ENCODE measurements around the gene LYVE1.

Gene LYVE1

GRCh38 chr11:10518123-10518522 is 50.3 kb downstream of the LYVE1 start:
- no peak for DNase-seq

GRCh38 chr11:10515418-10515817 is 53.0 kb downstream of the LYVE1 start:
- no peaks in the 10 kb centered on the region for H3K4me1 ChIP-seq (ENCODE audit: control insufficient read depth, low read depth, low read length)
- no CpG with 5 or more reads among the region's 3 CpGs for WGBS (ENCODE audit: extremely low coverage, insufficient coverage, low lambda C conversion rate)
- no peak overlapping the region for H3K23ac ChIP-seq (ENCODE audit: low read length)
- H3K56ac ChIP-seq (ENCODE audit: low read length), result no peak overlapping the region
- no peak overlapping the region for H3K18ac ChIP-seq (ENCODE audit: low read length)
- no peak overlapping the region for H3K4me2 ChIP-seq (ENCODE audit: low read length)
- H4K5ac ChIP-seq (ENCODE audit: low read length), result no peak overlapping the region
- H3K4me3 ChIP-seq (ENCODE audit: low read length), result no peak overlapping the region
- H3K27me3 ChIP-seq (ENCODE audit: insufficient read depth, low read length, poor library complexity), result no peaks in the 10 kb centered on the region
- no peak overlapping the region for H3K27ac ChIP-seq (ENCODE audit: low read depth, low read length)
- H3K4ac ChIP-seq (ENCODE audit: low read depth, low read length), result no peak overlapping the region
- DNase-seq, result no peak
- H3K79me1 ChIP-seq (ENCODE audit: low read length), result no peaks in the 10 kb centered on the region
- H3K36me3 ChIP-seq (ENCODE audit: control insufficient read depth, insufficient read depth, low read length), result no peaks in the 10 kb centered on the region
- no peak overlapping the region for H4K8ac ChIP-seq (ENCODE audit: low read depth, low read length)
- no peaks in the 10 kb centered on the region for H3K79me2 ChIP-seq (ENCODE audit: control insufficient read depth, insufficient read depth, low read length)
- H2AK5ac ChIP-seq (ENCODE audit: low read length), result no peak overlapping the region
- H2BK15ac ChIP-seq (replicated peaks; ENCODE audit: low read depth), result no peak overlapping the region
- H2BK120ac ChIP-seq (ENCODE audit: low read depth, low read length), result no peak overlapping the region
- no peak overlapping the region for H2BK5ac ChIP-seq (ENCODE audit: low read length)
- no peak overlapping the region for H3K9ac ChIP-seq (ENCODE audit: low read length)

More at GRCh38 chr11:10518123-10518522, 50.3 kb downstream of the LYVE1 start:
- Histone ChIP-seq H3K27me3 (ENCODE audit: insufficient read depth, low read length, poor library complexity) (no peaks in the 10 kb centered on the region), H3K27ac (ENCODE audit: low read depth, low read length) (no peak overlapping the region), H3K4me1 (ENCODE audit: control insufficient read depth, low read depth, low read length) (no peaks in the 10 kb centered on the region), H2AK5ac (ENCODE audit: low read length) (no peak overlapping the region), H3K4me3 (ENCODE audit: low read length) (no peak overlapping the region), H2BK15ac (replicated peaks; ENCODE audit: low read depth) (no peak overlapping the region), H3K18ac (ENCODE audit: low read length) (no peak overlapping the region), H4K8ac (ENCODE audit: low read depth, low read length) (no peak overlapping the region), H3K23ac (ENCODE audit: low read length) (no peak overlapping the region), H3K79me1 (ENCODE audit: low read length) (no peaks in the 10 kb centered on the region), H3K4me2 (ENCODE audit: low read length) (no peak overlapping the region), H3K36me3 (ENCODE audit: control insufficient read depth, insufficient read depth, low read length) (no peaks in the 10 kb centered on the region), H3K56ac (ENCODE audit: low read length) (no peak overlapping the region), H4K5ac (ENCODE audit: low read length) (no peak overlapping the region), H3K79me2 (ENCODE audit: control insufficient read depth, insufficient read depth, low read length) (no peaks in the 10 kb centered on the region), H3K4ac (ENCODE audit: low read depth, low read length) (no peak overlapping the region), H3K9ac (ENCODE audit: low read length) (no peak overlapping the region), H2BK5ac (ENCODE audit: low read length) (no peak overlapping the region), H2BK120ac (ENCODE audit: low read depth, low read length) (no peak overlapping the region)

DNA sequence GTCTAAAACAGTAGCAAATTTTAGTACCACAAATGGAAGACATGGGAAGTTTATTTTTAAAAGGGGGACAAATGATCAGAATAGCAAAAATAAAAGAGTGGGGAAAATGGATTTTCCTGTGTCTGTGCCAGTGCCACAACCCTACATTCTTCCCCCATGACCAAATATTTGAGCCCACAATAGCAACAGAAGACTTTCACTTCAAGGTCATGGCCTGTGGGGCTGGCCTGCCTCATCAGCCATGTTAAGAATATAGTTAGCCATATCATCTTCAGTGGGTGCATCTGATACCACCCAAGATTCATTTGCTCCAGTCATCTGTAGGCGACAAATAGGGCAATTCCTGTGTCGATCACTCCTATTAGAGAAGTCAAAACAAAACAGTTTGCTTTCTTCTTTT is 53.8 kb downstream of the LYVE1 start:
- Histone ChIP-seq H3K27ac (ENCODE audit: low read depth, low read length) (no peak overlapping the region), H3K36me3 (ENCODE audit: control insufficient read depth, insufficient read depth, low read length) (no peaks in the 10 kb centered on the region), H3K4me1 (ENCODE audit: control insufficient read depth, low read depth, low read length) (no peaks in the 10 kb centered on the region), H3K79me1 (ENCODE audit: low read length) (no peaks in the 10 kb centered on the region), H3K9ac (ENCODE audit: low read length) (no peak overlapping the region), H3K4ac (ENCODE audit: low read depth, low read length) (no peak overlapping the region), H3K23ac (ENCODE audit: low read length) (no peak overlapping the region), H3K79me2 (ENCODE audit: control insufficient read depth, insufficient read depth, low read length) (no peaks in the 10 kb centered on the region), H2BK15ac (replicated peaks; ENCODE audit: low read depth) (no peak overlapping the region), H3K4me3 (ENCODE audit: low read length) (no peak overlapping the region), H3K18ac (ENCODE audit: low read length) (no peak overlapping the region), H3K56ac (ENCODE audit: low read length) (no peak overlapping the region), H2BK5ac (ENCODE audit: low read length) (no peak overlapping the region), H3K27me3 (ENCODE audit: insufficient read depth, low read length, poor library complexity) (no peaks in the 10 kb centered on the region), H4K8ac (ENCODE audit: low read depth, low read length) (no peak overlapping the region), H2BK120ac (ENCODE audit: low read depth, low read length) (no peak overlapping the region), H3K4me2 (ENCODE audit: low read length) (no peak overlapping the region), H2AK5ac (ENCODE audit: low read length) (no peak overlapping the region), H4K5ac (ENCODE audit: low read length) (no peak overlapping the region)
- WGBS (ENCODE audit: extremely low coverage, insufficient coverage, low lambda C conversion rate), result no CpG with 5 or more reads among the region's 2 CpGs
- DNase-seq, result no peak

DNA sequence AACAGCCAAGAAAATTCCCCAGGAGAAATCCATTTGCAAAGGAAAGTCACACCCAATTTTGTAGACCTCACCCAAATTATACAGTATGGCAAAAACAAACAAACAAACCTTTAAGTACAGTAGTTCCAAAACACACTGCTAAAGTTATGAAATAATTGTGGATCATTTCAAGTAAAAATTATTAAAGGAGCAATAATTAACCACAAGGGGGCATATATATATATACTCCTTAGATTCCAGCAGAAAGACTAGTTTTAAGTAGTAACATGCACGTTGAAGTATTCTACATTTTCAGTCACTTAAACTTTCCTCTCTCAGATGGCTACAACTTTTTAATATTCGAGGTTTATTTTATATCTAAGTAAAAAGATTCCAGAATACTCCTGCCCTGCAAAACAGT is 54.3 kb downstream of the LYVE1 start:
- H3K79me2 ChIP-seq (ENCODE audit: control insufficient read depth, insufficient read depth, low read length), result no peaks in the 10 kb centered on the region
- H3K4ac ChIP-seq (ENCODE audit: low read depth, low read length), result no peak overlapping the region
- no peak overlapping the region for H3K27ac ChIP-seq (ENCODE audit: low read depth, low read length)
- WGBS (ENCODE audit: extremely low coverage, insufficient coverage, low lambda C conversion rate), result no CpG with 5 or more reads among the region's 2 CpGs
- H4K5ac ChIP-seq (ENCODE audit: low read length), result no peak overlapping the region
- H3K9ac ChIP-seq (ENCODE audit: low read length), result no peak overlapping the region
- no peaks in the 10 kb centered on the region for H3K79me1 ChIP-seq (ENCODE audit: low read length)
- no peak overlapping the region for H3K4me3 ChIP-seq (ENCODE audit: low read length)
- no peak overlapping the region for H3K4me2 ChIP-seq (ENCODE audit: low read length)
- DNase-seq, result no peak
- H3K4me1 ChIP-seq (ENCODE audit: control insufficient read depth, low read depth, low read length), result no peaks in the 10 kb centered on the region
- H4K8ac ChIP-seq (ENCODE audit: low read depth, low read length), result no peak overlapping the region
- H2BK120ac ChIP-seq (ENCODE audit: low read depth, low read length), result no peak overlapping the region
- H3K36me3 ChIP-seq (ENCODE audit: control insufficient read depth, insufficient read depth, low read length), result no peaks in the 10 kb centered on the region
- no peak overlapping the region for H3K56ac ChIP-seq (ENCODE audit: low read length)
- H3K27me3 ChIP-seq (ENCODE audit: insufficient read depth, low read length, poor library complexity), result no peaks in the 10 kb centered on the region
- H3K23ac ChIP-seq (ENCODE audit: low read length), result no peak overlapping the region
- H2BK5ac ChIP-seq (ENCODE audit: low read length), result no peak overlapping the region
- H2AK5ac ChIP-seq (ENCODE audit: low read length), result no peak overlapping the region
- no peak overlapping the region for H3K18ac ChIP-seq (ENCODE audit: low read length)
- no peak overlapping the region for H2BK15ac ChIP-seq (replicated peaks; ENCODE audit: low read depth)

- Histone ChIP-seq H2AK5ac (ENCODE audit: low read length) (no peak overlapping the region), H3K27me3 (ENCODE audit: insufficient read depth, low read length, poor library complexity) (no peaks in the 10 kb centered on the region), H3K23ac (ENCODE audit: low read length) (no peak overlapping the region), H3K4ac (ENCODE audit: low read depth, low read length) (no peak overlapping the region), H3K9ac (ENCODE audit: low read length) (no peak overlapping the region), H2BK15ac (replicated peaks; ENCODE audit: low read depth) (no peak overlapping the region), H3K36me3 (ENCODE audit: control insufficient read depth, insufficient read depth, low read length) (no peaks in the 10 kb centered on the region), H3K56ac (ENCODE audit: low read length) (no peak overlapping the region), H3K27ac (ENCODE audit: low read depth, low read length) (no peak overlapping the region), H3K4me1 (ENCODE audit: control insufficient read depth, low read depth, low read length) (no peaks in the 10 kb centered on the region), H3K4me2 (ENCODE audit: low read length) (no peak overlapping the region), H3K79me1 (ENCODE audit: low read length) (no peaks in the 10 kb centered on the region), H3K18ac (ENCODE audit: low read length) (peak overlapping the region; percentile 9), H3K79me2 (ENCODE audit: control insufficient read depth, insufficient read depth, low read length) (no peaks in the 10 kb centered on the region), H2BK120ac (ENCODE audit: low read depth, low read length) (no peak overlapping the region), H4K8ac (ENCODE audit: low read depth, low read length) (no peak overlapping the region), H4K5ac (ENCODE audit: low read length) (no peak overlapping the region), H3K4me3 (ENCODE audit: low read length) (no peak overlapping the region), H2BK5ac (ENCODE audit: low read length) (no peak overlapping the region)
- DNase-seq, result peak; percentile 73
- WGBS (ENCODE audit: extremely low coverage, insufficient coverage, low lambda C conversion rate), result no CpG with 5 or more reads among the region's 10 CpGs
Observed at GRCh38 chr11:10511181-10511621, 57.3 kb downstream of the LYVE1 start.
